HCT116 (cell line): ENCODE measurements around the gene NTNG2. TPM values are rescaled to one million over a fixed set of nuclear protein-coding genes. Genes with fewer than 3 reads are reported as not detected.

Experiments
- ATAC-seq: fragments of 200-7000 bp; cut with Tn5 transposase; 2 replicates; pipeline ENCODE4 v1.9.1; 2020; ENCODE audit warnings: mild to moderate bottlenecking, moderate library complexity
- BruUV-seq: library from RNA; stranded (reverse); fragments of 400-500 nt; replicated peaks from 2 replicates; lab custom pipeline; 2021; lab: Mats Ljungman, UMichigan
- CTCF ChIA-PET: fragments of 300-600 bp; sonication (Branson Sonifier 250); formaldehyde crosslinking; loops from one replicate; lab custom pipeline; 2021; ENCODE audit warnings: antibody characterized with exemption; lab: Charles Lee
- POLR2A ChIA-PET: fragments of 300-600, 350-600 bp; sonication (Branson Sonifier 250); formaldehyde crosslinking; loops from one replicate; lab custom pipeline; 2021; ENCODE audit warnings: antibody characterized with exemption; lab: Charles Lee
- RAD21 ChIA-PET, 2 experiments: fragments of 300-600 bp; sonication (Branson Sonifier 250); formaldehyde crosslinking; loops; one replicate each; lab custom pipeline; 2023; ENCODE audit warnings: low total read pairs in 2 of 2; ENCODE audit not compliant: uncharacterized antibody in 2 of 2, unreplicated experiment in 2 of 2, low non-redundant PET in 1 of 2; lab: Charles Lee
- DNase-seq: peaks from one replicate; pipeline ENCODE4 v3.0.0-alpha.2; 2010; ENCODE audit warnings: low read depth, low spot score
- H2AFZ ChIP-seq: fragments of 200-600 bp; shearing (Covaris generic), sonication (generic); 2 replicates; pipeline ENCODE4 v1.6.1; 2017; ENCODE audit warnings: low read depth, mixed run types, mixed read lengths, antibody characterized with exemption, low read length; ENCODE audit not compliant: poor library complexity, severe bottlenecking
- H3K27ac ChIP-seq: 2 replicates; pipeline ENCODE4 v1.5.1; 2012; ENCODE audit warnings: low read depth, low read length
- H3K27me3 ChIP-seq: fragments of 200-600 bp; sonication (generic); 2 replicates; pipeline ENCODE4 v1.6.1; 2016; ENCODE audit warnings: mixed run types, low read length, mixed read lengths; ENCODE audit not compliant: insufficient read depth
- H3K36me3 ChIP-seq, 2 experiments: fragments of 200-500 bp in 1 of 2; fragments of 200-600 bp in 1 of 2; sonication (Bioruptor generic) in 1 of 2; sonication (generic) in 1 of 2; 2 replicates each; pipeline versions ENCODE4 v1.5.1 to v1.6.1; 2014 to 2016; ENCODE audit warnings: low read length in 2 of 2, inconsistent platforms in 1 of 2, mixed read lengths in 1 of 2, mixed run types in 1 of 2; ENCODE audit not compliant: insufficient read depth in 2 of 2, control insufficient read depth in 1 of 2
- H3K4me1 ChIP-seq, 2 experiments: fragments of 200-600 bp in 1 of 2; sonication (generic) in 1 of 2; 2 replicates each; pipeline versions ENCODE4 v1.5.1 to v1.6.1; 2012 to 2017; ENCODE audit warnings: low read length in 2 of 2, inconsistent platforms in 1 of 2, mild to moderate bottlenecking in 1 of 2, mixed read lengths in 1 of 2, mixed run types in 1 of 2, moderate library complexity in 1 of 2; ENCODE audit not compliant: insufficient read depth in 2 of 2, control insufficient read depth in 1 of 2
- H3K4me2 ChIP-seq: fragments of 200-600 bp; sonication (generic); 2 replicates; pipeline ENCODE4 v1.6.1; 2017; ENCODE audit warnings: mixed run types, low read length, mixed read lengths
- H3K4me3 ChIP-seq, 2 experiments: fragments of 200-600 bp in 1 of 2; sonication (generic) in 1 of 2; replicated peaks in 1 of 2; 2 replicates each; pipeline ENCODE4 v1.5.1; 2011 to 2016; ENCODE audit warnings: low read length in 2 of 2, control low read depth in 1 of 2, low read depth in 1 of 2, mild to moderate bottlenecking in 1 of 2, mixed read lengths in 1 of 2, mixed run types in 1 of 2
- H3K79me2 ChIP-seq: fragments of 200-600 bp; sonication (generic); 2 replicates; pipeline ENCODE4 v1.6.1; 2017; ENCODE audit warnings: mild to moderate bottlenecking, mixed run types, low read length, moderate library complexity, mixed read lengths; ENCODE audit not compliant: insufficient read depth
- H3K9ac ChIP-seq: fragments of 200-600 bp; sonication (generic); 2 replicates; pipeline ENCODE4 v1.6.1; 2016; ENCODE audit warnings: low read length, mixed read lengths
- H3K9me2 ChIP-seq: fragments of 200-600 bp; sonication (generic), shearing (Covaris generic); 2 replicates; pipeline ENCODE4 v1.6.1; 2017; ENCODE audit warnings: mixed run types, mild to moderate bottlenecking, moderate library complexity; ENCODE audit not compliant: insufficient read depth
- H3K9me3 ChIP-seq, 2 experiments: fragments of 200-500 bp in 1 of 2; fragments of 200-600 bp in 1 of 2; sonication (Bioruptor generic) in 1 of 2; sonication (generic) in 1 of 2; 2 replicates each; pipeline ENCODE4 v1.6.1; 2014 to 2017; ENCODE audit warnings: low read length in 2 of 2, mixed read lengths in 2 of 2, inconsistent platforms in 1 of 2, low read depth in 1 of 2, mild to moderate bottlenecking in 1 of 2, mixed run types in 1 of 2, moderate library complexity in 1 of 2; ENCODE audit not compliant: control insufficient read depth in 1 of 2, insufficient read depth in 1 of 2
- H4K20me1 ChIP-seq: fragments of 200-600 bp; sonication (generic), shearing (Covaris generic); 2 replicates; pipeline ENCODE4 v1.6.1; 2017; ENCODE audit warnings: mixed run types, mild to moderate bottlenecking, moderate library complexity; ENCODE audit not compliant: insufficient read depth
- ATF3 ChIP-seq: IDR thresholded peaks from 2 replicates; pipeline ENCODE4 v1.6.1; 2012
- CBX3 ChIP-seq: IDR thresholded peaks from 2 replicates; pipeline ENCODE4 v1.6.1; 2012; ENCODE audit warnings: low read depth
- CEBPB ChIP-seq: IDR thresholded peaks from 2 replicates; pipeline ENCODE4 v1.6.1; 2012; ENCODE audit warnings: low read depth
- ELF1 ChIP-seq: IDR thresholded peaks from 2 replicates; pipeline ENCODE4 v1.6.1; 2012; ENCODE audit warnings: low read depth, borderline replicate concordance
- EZH2 ChIP-seq: fragments of 200-600 bp; sonication (generic); IDR thresholded peaks from 2 replicates; pipeline ENCODE4 v1.6.1; 2017; ENCODE audit warnings: antibody characterized with exemption, mixed run types
- EZH2phosphoT487 ChIP-seq: fragments of 200-600 bp; IDR thresholded peaks from 2 replicates; pipeline ENCODE4 v1.6.1; 2018; ENCODE audit warnings: antibody characterized with exemption, borderline replicate concordance
- FOSL1 ChIP-seq: IDR thresholded peaks from 2 replicates; pipeline ENCODE4 v1.6.1; 2012; ENCODE audit warnings: low read depth
- JUND ChIP-seq: IDR thresholded peaks from 2 replicates; pipeline ENCODE4 v1.6.1; 2012
- MAX ChIP-seq: IDR thresholded peaks from 2 replicates; pipeline ENCODE4 v1.6.1; 2012
- POLR2A ChIP-seq: IDR thresholded peaks from 2 replicates; pipeline ENCODE4 v1.7.0; 2011; ENCODE audit warnings: borderline replicate concordance; ENCODE audit not compliant: insufficient read depth, insufficient read length; ENCODE audit errors: extremely low read depth
- RAD21 ChIP-seq: IDR thresholded peaks from 2 replicates; pipeline ENCODE4 v1.6.1; 2012; ENCODE audit warnings: low read depth, mild to moderate bottlenecking
- REST ChIP-seq: IDR thresholded peaks from 2 replicates; pipeline ENCODE4 v1.6.1; 2012; ENCODE audit warnings: low read depth
- SIN3A ChIP-seq: IDR thresholded peaks from 2 replicates; pipeline ENCODE4 v1.6.1; 2012; ENCODE audit warnings: low read depth
- SP1 ChIP-seq: IDR thresholded peaks from 2 replicates; pipeline ENCODE4 v1.6.1; 2012; ENCODE audit warnings: low read depth
- TCF7L2 ChIP-seq: IDR thresholded peaks from 2 replicates; pipeline ENCODE4 v1.7.0; 2011; ENCODE audit warnings: borderline replicate concordance, inconsistent platforms; ENCODE audit not compliant: insufficient read depth, insufficient read length; ENCODE audit errors: extremely low read depth
- YY1 ChIP-seq: IDR thresholded peaks from 2 replicates; pipeline ENCODE4 v1.6.1; 2011; ENCODE audit warnings: low read length, low read depth, moderate library complexity, mild to moderate bottlenecking; ENCODE audit not compliant: insufficient replicate concordance; ENCODE audit errors: extremely low read depth
- ZFX ChIP-seq: fragments of 450-650 bp; IDR thresholded peaks from 2 replicates; pipeline ENCODE4 v1.6.1; 2017
- ZNF274 ChIP-seq: fragments of 200-500 bp; sonication (Bioruptor generic); IDR thresholded peaks from 2 replicates; pipeline ENCODE4 v1.6.1; 2014; ENCODE audit warnings: mild to moderate bottlenecking, low read depth, low read length, inconsistent platforms
- intact Hi-C: fragments of 100-400 bp; cut with micrococcal nuclease; formaldehyde crosslinking; loops from 2 replicates; pipeline ENCODE4 v1.10.0; 2022
- total RNA-seq: library from RNA; stranded (reverse); gene quantifications from one replicate; pipeline ENCODE4 v1.2.1, GENCODE V29; 2021; ENCODE audit not compliant: unreplicated experiment

Gene NTNG2
- total RNA-seq, 1 experiment from 2014 or later: 2.5 TPM

GRCh38 chr9:132231019-132231701, 69.3 kb downstream of the NTNG2 start:
- Histone ChIP-seq H4K20me1 (no peaks in the 10 kb centered on the region), H3K36me3 (no peaks in the 10 kb centered on the region), H3K9me3 (no peaks in the 10 kb centered on the region), H3K4me2 (no peak overlapping the region), H3K9me2 (no peaks in the 10 kb centered on the region), H3K27me3 (no peaks in the 10 kb centered on the region), H3K4me1 (peaks cover 0 to 3% of the 10 kb centered on the region in 2 experiments; a peak in 1 of 4 replicates), H3K4me3 (no peak overlapping the region), H3K79me2 (no peaks in the 10 kb centered on the region), H3K9ac (no peak overlapping the region), H3K27ac (no peak overlapping the region), H2AFZ (no peak overlapping the region)
- ChIA-PET POLR2A (no interaction called here), RAD21 (no interaction called here), CTCF (no interaction called here)
- ATAC-seq (no peak), DNase-seq (no peak)
- no TSS peak for BruUV-seq
- no peak for TF ChIP-seq EZH2phosphoT487
- no peak for TF ChIP-seq ELF1
- no peak for TF ChIP-seq MAX
- TF ChIP-seq FOSL1: no peak
- TF ChIP-seq ZNF274: no peak
- no peak for TF ChIP-seq ATF3
- no peak for TF ChIP-seq SIN3A
- no peak for TF ChIP-seq JUND
- TF ChIP-seq POLR2A: no peak
- TF ChIP-seq RAD21: no peak
- TF ChIP-seq ZFX: no peak
- TF ChIP-seq TCF7L2: no peak
- TF ChIP-seq YY1: no peak
- no peak for TF ChIP-seq REST
- no peak for TF ChIP-seq CBX3
- no peak for TF ChIP-seq SP1
- TF ChIP-seq CEBPB: no peak
- TF ChIP-seq EZH2: no peak
- intact Hi-C loops: no loop called here
